Kidney (tissue), 14 donors: ENCODE measurements around the gene ARHGEF38. TPM values are rescaled to one million over a fixed set of nuclear protein-coding genes. Genes with fewer than 3 reads are reported as not detected.

Experiments used
- DNase-seq, 5 donors: peaks; one replicate each; pipeline ENCODE4 v3.0.0-alpha.2; 2013 to 2020
- FAIRE-seq: peaks from 2 replicates; lab custom pipeline; 2012; peaks lifted over from hg19 to GRCh38; lab: Jason Lieb, UNC
- H3K27ac ChIP-seq, 2 donors: one replicate each; pipeline ENCODE4 v1.7.0; 2013; ENCODE audit warnings: low read depth in 2 of 2, low read length in 2 of 2, inconsistent platforms in 1 of 2
- H3K27me3 ChIP-seq: one replicate; pipeline ENCODE4 v1.7.1; 2013; ENCODE audit warnings: low read length, inconsistent platforms; ENCODE audit not compliant: control insufficient read depth, insufficient read depth
- H3K36me3 ChIP-seq, 3 donors: one replicate each; pipeline versions ENCODE4 v1.7.0 to v1.7.1; 2013; ENCODE audit warnings: low read length in 3 of 3, control low read depth in 1 of 3, inconsistent platforms in 1 of 3; ENCODE audit not compliant: insufficient read depth in 3 of 3, control insufficient read depth in 2 of 3
- H3K4me1 ChIP-seq, 3 donors: one replicate each; pipeline versions ENCODE4 v1.7.0 to v1.7.1; 2013; ENCODE audit warnings: low read length in 3 of 3, inconsistent platforms in 1 of 3, low read depth in 1 of 3; ENCODE audit not compliant: control insufficient read depth in 2 of 3, insufficient read depth in 2 of 3
- H3K4me3 ChIP-seq, 3 donors: one replicate each; pipeline versions ENCODE4 v1.7.0 to v1.8.1; 2013; ENCODE audit warnings: low read length in 3 of 3, control low read depth in 1 of 3, inconsistent platforms in 1 of 3
- H3K9ac ChIP-seq, 3 donors: one replicate each; pipeline versions ENCODE4 v1.7.0 to v1.7.1; 2013; ENCODE audit warnings: low read length in 3 of 3, control low read depth in 1 of 3, inconsistent platforms in 1 of 3
- H3K9me3 ChIP-seq, 3 donors: one replicate each; pipeline versions ENCODE4 v1.7.0 to v1.7.1; 2013; ENCODE audit warnings: low read length in 3 of 3, control low read depth in 1 of 3, inconsistent platforms in 1 of 3; ENCODE audit not compliant: control insufficient read depth in 2 of 3, insufficient read depth in 1 of 3
- intact Hi-C: fragments of 100-400 bp; cut with DNase I; formaldehyde crosslinking; loops from one replicate; pipeline ENCODE4 v1.11.1; 2022
- polyA plus RNA-seq: library from polyadenylated mRNA; stranded (reverse); fragments of 350-450 nt; fragmentation: Illumina TruSeq; extraction: RNeasy Lipid Tissue Mini Kit (QIAGEN cat#74804); gene quantifications from one replicate; pipeline ENCODE4 v1.2.3, GENCODE V29; 2014; ENCODE audit warnings: low read depth, low replicate concordance; ENCODE audit not compliant: insufficient read depth
- total RNA-seq: library from RNA; stranded (reverse); fragmentation: NEBNext Ultra II Directional; extraction: Animal tissue kit (Norgen Biotek cat#: 25700); gene quantifications from one replicate; pipeline ENCODE4 v1.2.1, GENCODE V29; 2021
- TF ChIP-seq, protein P1 (sequence below): IDR thresholded peaks from 3 replicates; pipeline ENCODE4 v1.5.1; 2012; ENCODE audit warnings: mild to moderate bottlenecking, moderate library complexity, borderline replicate concordance; ENCODE audit not compliant: insufficient read depth; ENCODE audit errors: extremely low read depth
- donor health status: control.
- donor health status: control.
- donor health status: control.
- donor health status: control.
- donor health status: control.
- donor health status: DM: yes; HTN: yes; CAD: no.
- donor health status: Normal renal cell carcinoma (clear cell type).

Gene ARHGEF38
- total and polyA plus RNA-seq, 2 donors from 2014 or later, result 1.5 to 41.1 TPM

DNA sequence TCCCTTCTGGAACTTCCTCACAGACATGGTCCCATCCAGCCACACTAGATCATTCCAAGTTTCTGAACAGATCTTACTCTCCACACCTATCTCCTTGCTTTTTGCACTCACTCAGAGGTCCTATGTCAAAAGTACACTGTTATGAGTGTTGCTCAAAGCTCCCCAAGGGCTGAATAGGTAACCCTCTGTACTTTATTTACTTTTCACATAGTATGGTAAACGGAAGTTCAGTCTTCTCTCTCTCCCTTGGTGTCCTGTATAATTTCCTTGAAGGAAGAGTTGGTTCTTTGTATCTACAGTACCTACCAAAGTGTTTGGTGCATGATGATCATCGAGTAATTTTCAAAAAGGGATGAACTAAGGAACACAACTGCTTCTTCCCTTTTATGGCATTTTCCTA is 74.4 kb downstream of the ARHGEF38 start:
- DNase-seq, result no peak
- no peaks in the 10 kb centered on the region for H3K9me3 ChIP-seq
- H3K4me1 ChIP-seq, result no peaks in the 10 kb centered on the region
- H3K36me3 ChIP-seq, result no peaks in the 10 kb centered on the region
- TF ChIP-seq, protein P1, sequence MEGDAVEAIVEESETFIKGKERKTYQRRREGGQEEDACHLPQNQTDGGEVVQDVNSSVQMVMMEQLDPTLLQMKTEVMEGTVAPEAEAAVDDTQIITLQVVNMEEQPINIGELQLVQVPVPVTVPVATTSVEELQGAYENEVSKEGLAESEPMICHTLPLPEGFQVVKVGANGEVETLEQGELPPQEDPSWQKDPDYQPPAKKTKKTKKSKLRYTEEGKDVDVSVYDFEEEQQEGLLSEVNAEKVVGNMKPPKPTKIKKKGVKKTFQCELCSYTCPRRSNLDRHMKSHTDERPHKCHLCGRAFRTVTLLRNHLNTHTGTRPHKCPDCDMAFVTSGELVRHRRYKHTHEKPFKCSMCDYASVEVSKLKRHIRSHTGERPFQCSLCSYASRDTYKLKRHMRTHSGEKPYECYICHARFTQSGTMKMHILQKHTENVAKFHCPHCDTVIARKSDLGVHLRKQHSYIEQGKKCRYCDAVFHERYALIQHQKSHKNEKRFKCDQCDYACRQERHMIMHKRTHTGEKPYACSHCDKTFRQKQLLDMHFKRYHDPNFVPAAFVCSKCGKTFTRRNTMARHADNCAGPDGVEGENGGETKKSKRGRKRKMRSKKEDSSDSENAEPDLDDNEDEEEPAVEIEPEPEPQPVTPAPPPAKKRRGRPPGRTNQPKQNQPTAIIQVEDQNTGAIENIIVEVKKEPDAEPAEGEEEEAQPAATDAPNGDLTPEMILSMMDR, result no peak
- intact Hi-C loops, result no loop called here
- no peak overlapping the region for H3K4me3 ChIP-seq
- H3K27ac ChIP-seq, result no peak overlapping the region
- FAIRE-seq, result no peak
- no peaks in the 10 kb centered on the region for H3K27me3 ChIP-seq
- no peak overlapping the region for H3K9ac ChIP-seq

DNA sequence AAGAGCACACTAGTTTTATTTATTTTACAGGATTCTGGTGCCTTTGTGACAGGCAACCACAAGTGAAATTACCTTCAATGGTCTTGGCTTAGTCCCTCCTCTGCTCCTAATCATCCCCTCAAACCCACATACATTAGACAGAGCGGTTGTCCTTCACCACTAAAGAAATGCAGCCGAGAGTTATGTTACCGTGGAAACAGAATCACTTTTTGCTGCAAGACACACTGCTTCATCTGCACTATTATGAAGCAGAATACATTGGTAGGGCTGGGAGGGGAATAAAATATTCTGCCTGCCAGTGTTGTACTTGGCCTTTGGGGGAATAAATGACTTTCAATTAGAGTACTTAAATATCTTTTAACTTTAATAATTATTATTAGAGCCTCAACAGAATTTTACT is 75.2 kb downstream of the ARHGEF38 start:
- Histone ChIP-seq H3K4me1 (no peaks in the 10 kb centered on the region), H3K9me3 (no peaks in the 10 kb centered on the region), H3K36me3 (no peaks in the 10 kb centered on the region), H3K27me3 (no peaks in the 10 kb centered on the region), H3K4me3 (no peak overlapping the region), H3K9ac (no peak overlapping the region), H3K27ac (no peak overlapping the region)
- peak in 1 of 5 donors; percentile 40 for DNase-seq
- intact Hi-C loops, result no loop called here
- TF ChIP-seq, protein P1, result no peak
- no peak for FAIRE-seq

DNA sequence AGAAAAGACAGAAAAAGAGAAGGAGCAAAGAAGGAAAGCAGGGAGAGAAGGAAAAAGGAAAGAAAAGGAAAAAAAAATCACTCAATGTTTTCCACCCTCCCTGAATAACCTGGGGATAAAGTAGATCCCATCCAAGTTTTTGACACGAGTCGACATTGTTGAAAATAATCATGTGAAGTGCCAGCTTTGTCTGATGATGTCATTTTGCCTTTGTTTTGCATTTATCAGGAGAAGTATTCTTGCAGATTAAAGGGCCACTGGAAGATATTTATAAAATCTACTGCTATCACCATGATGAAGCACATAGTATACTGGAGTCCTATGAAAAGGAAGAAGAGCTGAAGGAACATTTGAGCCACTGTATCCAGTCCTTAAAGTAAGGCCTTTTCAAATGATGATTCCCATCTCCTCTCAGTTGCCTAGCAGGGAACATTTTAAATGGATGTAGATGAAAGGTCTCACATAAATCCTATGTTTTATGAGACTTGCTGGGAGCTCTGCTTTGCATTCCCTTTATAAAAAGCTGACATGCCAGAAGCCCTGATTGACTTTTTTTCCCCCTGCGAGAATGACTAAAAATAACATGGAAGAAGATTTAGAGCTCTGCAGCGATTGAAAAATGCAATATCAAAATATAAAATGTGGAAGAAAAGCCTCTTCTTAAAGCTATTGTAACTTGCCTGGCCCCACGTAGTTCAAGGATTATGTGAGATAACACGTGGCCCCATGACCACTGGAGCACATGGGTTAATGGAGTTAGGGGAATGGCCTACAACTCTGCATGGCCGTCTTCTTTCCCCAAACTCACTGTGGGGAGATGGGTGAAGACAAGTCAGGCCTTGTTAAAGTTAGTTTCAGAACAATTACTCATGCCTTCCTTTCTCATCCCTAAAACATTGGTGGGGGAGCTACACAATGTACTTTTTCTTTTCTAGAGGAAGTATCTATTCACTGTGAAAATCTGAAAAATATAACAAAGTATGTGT is 78.5 kb downstream of the ARHGEF38 start:
- Histone ChIP-seq H3K4me1 (peaks cover 0 to 6% (median 0%) of the 10 kb centered on the region in 3 donors), H3K27ac (no peak overlapping the region), H3K27me3 (no peaks in the 10 kb centered on the region), H3K9me3 (no peaks in the 10 kb centered on the region), H3K4me3 (no peak overlapping the region), H3K36me3 (no peaks in the 10 kb centered on the region), H3K9ac (no peak overlapping the region)
- TF ChIP-seq, protein P1, result no peak
- intact Hi-C loops, result no loop called here
- FAIRE-seq, result no peak
- DNase-seq, result peak in 3 of 5 donors; percentile 24 to 88 (median 84)
